ENCODE results near the gene LGALS14.

LGALS14 gene

DNA sequence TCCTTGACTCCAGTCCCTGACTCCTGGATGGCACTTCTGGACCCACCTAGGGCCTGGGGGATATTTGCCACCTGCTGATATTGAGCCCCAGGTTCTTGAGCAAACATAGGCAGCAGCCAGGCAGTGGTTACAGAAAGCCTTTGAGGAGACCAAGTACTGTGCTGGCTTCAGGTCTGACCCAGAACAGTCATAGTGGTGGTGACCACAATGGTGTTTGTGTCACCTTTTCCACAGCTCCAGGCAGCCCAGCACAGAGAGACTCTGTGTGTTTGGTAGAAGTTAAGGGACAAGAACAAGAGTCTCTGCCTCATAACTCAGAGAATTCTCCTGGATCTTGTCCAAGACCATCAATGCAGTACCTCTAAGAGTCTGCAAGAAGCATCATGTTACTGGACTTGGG is 48.1 kb downstream of the LGALS14 start:
- peak; percentile 10 to 36 for DNase-seq

- DNase-seq = no peak
These were observed 48.5 kb downstream of the LGALS14 start for GRCh38 chr19:39752795-39753194.

GRCh38 chr19:39754544-39754943 is 50.3 kb downstream of the LGALS14 start:
- no peak for DNase-seq

- DNase-seq = no peak
These were observed 50.7 kb downstream of the LGALS14 start for GRCh38 chr19:39754971-39755370.
